ENCODE data around the gene ENDOV.
"Not testable (repeated sequence)": the region's sequence is repeated elsewhere in the genome, so short reads cannot be mapped to it uniquely, and the experiment has no call there.

Gene ENDOV

DNA sequence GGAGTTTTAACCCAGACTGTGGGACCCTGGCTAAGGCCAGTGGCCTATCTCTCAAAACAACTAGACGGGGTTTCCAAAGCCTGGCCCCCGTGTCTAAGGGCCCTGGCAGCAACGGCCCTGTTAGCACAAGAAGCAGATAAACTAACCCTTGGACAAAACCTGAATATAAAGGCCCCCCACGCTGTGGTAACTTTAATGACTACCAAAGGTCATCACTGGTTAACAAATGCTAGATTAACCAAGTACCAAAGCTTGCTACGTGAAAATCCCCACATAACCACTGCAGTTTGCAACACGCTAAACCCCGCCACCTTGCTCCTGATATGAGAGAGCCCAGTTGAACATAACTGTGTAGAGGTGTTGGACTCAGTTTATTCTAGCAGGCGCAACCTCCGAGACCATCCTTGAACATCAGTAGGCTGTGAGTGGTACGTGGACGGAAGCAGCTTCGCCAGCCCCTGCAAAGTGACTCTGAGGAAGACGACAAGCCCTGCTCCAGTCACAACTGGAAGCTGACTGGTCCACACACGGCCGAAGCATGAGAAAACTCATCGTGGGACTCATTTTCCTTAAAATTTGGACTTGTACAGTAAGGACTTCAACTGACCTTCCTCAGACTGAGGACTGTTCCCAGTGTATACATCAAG lies 4.4 kb upstream of the ENDOV start:
- not testable (repeated sequence) for H3K4me3 ChIP-seq (ENCODE audit: low read length); DNase-seq (ENCODE audit: low read depth, low spot score)

DNA sequence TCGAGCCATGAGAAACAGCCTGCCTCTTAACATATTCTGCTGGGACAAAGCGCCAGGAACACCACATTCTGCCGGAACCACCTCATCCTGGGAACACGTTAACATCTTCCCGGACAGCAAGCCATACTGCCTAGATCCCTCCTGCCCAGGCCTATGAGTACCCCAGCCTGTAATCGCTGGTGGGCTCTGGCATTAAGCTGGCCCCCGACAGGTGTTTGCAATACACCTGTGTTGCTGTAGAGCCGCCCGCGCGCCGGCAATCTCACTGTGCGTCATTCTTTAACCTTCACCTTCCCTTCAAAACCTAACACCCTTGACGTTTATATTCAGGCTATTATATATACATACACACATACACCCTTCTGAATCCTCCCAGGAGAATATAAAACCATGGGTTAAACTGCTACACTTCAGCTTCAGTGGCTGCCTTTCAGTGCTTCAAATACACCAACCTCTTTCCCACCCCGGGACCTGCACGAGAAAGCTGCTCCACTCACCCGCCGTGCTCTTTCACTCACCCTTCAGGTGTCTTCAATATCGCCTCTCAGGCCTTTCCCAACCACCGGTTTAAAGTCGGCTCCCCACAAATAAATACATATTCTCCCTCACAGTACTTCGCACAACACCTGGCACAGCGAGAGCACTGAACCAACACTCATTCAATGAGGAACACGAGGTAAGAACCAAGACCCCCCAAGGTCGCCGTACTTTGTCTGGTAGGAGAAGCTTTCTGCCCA lies 1.0 kb upstream of the ENDOV start:
- peak overlapping the region; percentile 92; the same call in 1 of the 2 replicates for H3K4me3 ChIP-seq (ENCODE audit: low read length)
- DNase-seq (ENCODE audit: low read depth, low spot score) = no peak

DNA sequence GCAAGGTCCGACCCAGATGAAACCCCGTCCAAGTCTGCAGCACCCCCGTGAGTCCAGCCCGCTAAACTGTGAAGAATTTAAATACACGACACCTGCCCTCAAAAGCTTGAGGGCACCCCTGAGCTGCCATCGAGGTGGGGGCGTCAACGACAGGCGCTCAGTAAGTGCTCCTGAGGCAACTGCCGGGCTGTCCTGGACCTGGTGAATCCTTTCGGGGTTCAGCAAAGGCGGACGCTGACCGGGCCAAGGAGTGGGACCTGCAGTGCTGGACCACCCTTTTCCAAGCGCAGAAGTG lies 512 bp upstream of the ENDOV start:
- peak overlapping the region; percentile 92 for H3K4me3 ChIP-seq (ENCODE audit: low read length)
- no peak for DNase-seq (ENCODE audit: low read depth, low spot score)

- peak overlapping the region; percentile 92 for H3K4me3 ChIP-seq (ENCODE audit: low read length)
- no peak for DNase-seq (ENCODE audit: low read depth, low spot score)
Measured at GRCh38 chr17:80415626-80416137, 715 bp downstream of the ENDOV start.

DNA sequence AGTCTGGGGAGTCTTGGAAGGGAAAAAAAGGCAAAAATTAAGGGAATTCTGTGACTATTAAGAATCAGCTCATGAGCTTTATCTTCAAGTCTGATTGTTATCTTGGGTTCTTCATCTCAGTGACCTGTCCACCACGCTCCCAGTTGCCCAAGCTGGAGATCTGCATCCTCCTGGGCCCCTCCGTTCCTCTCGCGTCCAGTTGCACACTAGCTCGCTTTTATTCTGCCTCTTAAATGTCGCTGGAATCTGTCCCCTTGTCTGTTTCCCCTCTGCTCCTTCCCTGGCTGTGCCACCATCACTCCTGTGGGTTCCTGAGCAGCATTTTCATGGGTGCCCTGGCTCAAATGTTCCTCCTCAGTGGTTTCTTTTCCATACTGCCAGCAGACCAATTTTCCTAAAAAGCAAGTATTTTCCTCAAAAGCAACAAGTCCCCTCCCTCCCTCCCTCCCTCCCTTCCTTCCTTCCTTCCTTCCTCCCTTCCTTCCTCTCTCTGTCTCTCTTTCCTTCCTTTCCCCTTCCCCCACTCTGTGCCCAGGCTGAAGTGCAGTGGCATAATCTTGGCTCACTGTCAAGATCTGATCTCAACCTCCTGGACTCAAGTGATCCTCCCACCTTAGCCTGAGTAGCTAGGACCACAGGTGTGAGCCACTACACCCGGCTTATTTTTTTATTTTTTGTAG lies 1.4 kb downstream of the ENDOV start:
- DNase-seq (ENCODE audit: low read depth, low spot score) = no peak
- H3K4me3 ChIP-seq (ENCODE audit: low read length) = no peak overlapping the region

GRCh38 chr17:80416940-80417293 lies 1.9 kb downstream of the ENDOV start:
- H3K4me3 ChIP-seq (ENCODE audit: low read length) = no peak overlapping the region
- DNase-seq (ENCODE audit: low read depth, low spot score) = no peak

DNA sequence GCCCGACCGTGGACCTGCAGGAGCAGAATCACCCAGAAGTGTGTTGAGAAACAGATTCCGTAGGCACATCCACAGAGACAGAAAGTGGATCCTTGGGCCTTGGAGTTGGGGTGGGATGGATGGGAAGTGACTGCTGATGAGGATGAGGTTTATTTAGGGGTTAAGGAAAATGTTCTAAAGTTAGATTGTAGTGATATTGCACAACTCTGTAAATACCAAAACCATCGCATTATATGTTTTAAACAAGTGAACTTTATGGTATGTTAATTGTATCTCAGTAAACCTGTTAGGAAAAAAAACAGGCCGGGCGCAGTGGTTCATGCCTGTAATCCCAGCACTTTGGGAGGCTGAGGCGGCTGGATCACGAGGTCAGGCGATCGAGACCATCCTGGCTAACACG lies 3.6 kb downstream of the ENDOV start:
- H3K4me3 ChIP-seq (ENCODE audit: low read length) = no peak overlapping the region
- no peak for DNase-seq (ENCODE audit: low read depth, low spot score)

- no peak overlapping the region for H3K4me3 ChIP-seq (ENCODE audit: low read length)
Measured at GRCh38 chr17:80419255-80419654, 4.3 kb downstream of the ENDOV start.

DNA sequence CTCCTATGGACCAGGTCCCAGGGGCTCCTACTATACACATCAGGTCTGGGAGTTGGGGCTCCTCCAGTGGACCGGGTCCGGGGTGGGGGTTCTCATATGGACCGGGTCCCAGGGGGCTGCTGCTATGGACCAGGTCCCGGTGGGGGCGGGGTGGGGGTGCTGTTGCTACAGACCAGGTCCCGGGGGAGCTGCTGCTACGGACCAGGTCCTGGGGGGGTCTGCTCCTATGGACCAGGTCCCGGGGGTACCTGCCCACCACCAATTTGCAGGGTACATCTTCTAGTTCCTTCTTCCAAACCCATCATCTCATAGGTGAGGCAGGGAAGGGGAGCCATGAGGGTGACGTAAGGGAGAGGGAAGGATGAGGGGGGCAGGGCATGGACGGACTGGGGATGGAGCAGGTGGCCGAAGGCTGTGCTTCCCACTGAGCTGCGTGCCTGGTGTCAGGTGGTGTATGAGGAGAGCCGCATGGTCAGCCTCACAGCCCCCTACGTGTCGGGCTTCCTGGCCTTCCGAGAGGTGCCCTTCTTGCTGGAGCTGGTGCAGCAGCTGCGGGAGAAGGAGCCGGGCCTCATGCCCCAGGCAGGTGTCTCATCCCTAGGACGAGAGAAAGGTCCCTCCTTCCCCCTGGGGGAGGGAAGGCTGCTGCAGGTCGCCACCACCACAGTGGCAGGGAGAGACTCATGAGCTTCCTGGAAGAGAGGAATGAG lies 6.6 kb downstream of the ENDOV start:
- no peak overlapping the region for H3K4me3 ChIP-seq (ENCODE audit: low read length)
- DNase-seq (ENCODE audit: low read depth, low spot score) = no peak

More at GRCh38 chr17:80419255-80419654, 4.3 kb downstream of the ENDOV start:
- DNase-seq (ENCODE audit: low read depth, low spot score) = no peak

DNA sequence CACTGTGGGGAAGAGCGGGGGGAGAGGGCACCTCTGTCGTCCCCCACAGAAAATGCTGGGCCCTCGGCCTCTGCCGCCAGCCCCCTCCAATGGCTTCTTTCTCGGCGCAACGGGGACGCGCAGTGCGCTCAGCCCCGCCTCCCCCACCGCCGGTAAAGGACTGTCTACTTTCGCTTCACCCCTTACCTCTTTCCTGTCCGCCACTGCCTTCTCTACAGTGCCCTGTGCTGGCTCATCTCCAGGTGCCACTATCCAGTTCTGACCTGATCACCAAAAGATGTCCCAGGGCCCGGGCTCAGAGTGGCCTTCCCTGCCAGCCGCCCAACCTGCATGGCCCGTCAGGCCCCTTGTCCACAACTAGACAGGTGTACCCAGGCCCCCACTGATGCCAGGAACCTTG lies 7.3 kb downstream of the ENDOV start:
- no peak overlapping the region for H3K4me3 ChIP-seq (ENCODE audit: low read length)
- DNase-seq (ENCODE audit: low read depth, low spot score) = no peak

GRCh38 chr17:80422981-80423380 lies 8.0 kb downstream of the ENDOV start:
- no peak for DNase-seq (ENCODE audit: low read depth, low spot score)
- no peak overlapping the region for H3K4me3 ChIP-seq (ENCODE audit: low read length)

DNA sequence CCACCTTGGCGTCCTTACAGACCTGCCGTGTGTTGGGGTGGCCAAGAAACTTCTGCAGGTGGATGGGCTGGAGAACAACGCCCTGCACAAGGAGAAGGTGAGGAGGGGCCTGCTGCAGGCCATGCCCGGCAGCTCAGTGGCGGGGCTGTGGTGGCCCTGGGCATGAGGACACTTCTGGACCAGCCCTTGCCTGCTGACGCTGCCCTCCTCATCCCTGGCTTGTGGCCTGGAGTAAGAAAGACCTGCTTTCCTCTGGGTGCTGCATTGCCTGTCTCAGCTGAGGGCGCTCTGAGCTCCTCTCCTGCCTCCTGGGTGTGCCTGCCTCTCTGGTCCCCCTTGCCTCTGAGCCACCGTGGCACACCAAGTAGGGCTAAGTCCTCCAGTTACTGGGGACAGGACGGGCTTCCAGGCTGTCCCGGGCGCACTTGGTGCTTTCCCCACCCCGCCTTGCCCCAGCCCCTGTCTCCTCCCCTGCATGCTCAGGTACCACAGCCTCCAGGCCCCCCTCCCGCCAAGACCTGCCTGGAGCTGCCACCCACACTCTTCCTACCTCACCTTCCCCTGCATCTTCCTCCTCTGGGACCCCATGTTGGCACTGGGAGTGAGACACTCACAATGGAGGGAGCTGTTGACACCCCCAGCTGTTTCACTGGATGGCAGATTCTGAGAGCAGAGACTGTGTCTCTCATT lies 8.7 kb downstream of the ENDOV start:
- H3K4me3 ChIP-seq (ENCODE audit: low read length) = no peak overlapping the region
- no peak for DNase-seq (ENCODE audit: low read depth, low spot score)

- DNase-seq (ENCODE audit: low read depth, low spot score) = no peak
- H3K4me3 ChIP-seq (ENCODE audit: low read length) = no peak overlapping the region
Measured at GRCh38 chr17:80424261-80424660, 9.3 kb downstream of the ENDOV start.

- DNase-seq (ENCODE audit: low read depth, low spot score) = peak; percentile 53
- no peak overlapping the region for H3K4me3 ChIP-seq (ENCODE audit: low read length)
Measured at GRCh38 chr17:80424878-80425765, 10.2 kb downstream of the ENDOV start.

DNA sequence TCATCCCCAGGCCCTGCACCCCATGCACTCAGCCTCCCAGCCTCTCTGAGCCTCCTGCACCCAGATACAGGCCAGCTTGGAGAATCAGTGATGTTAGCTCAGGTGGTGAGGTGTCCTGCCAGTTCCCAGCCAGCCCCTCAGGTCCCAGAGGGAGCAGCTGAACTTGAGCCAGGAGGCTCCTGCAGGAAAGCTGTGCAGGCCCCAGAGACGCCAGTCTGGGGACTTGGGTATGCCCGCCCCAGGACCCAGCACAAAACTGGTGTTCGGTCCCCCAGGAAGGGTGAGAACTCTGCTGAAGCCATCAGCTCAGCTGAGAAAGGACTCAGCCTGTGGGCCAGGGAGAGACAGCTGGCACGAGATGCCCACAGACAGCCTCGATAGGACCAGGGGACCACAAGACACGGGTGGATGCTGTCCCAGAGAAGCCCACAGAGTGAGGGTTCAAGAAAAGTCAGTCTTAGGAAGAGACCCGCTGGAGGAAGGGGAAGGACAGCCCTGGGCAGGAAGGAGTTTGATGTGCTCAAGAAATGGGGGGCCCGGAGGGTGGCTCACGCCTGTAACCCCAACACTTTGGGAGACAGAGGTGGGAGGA lies 11.0 kb downstream of the ENDOV start:
- no peak overlapping the region for H3K4me3 ChIP-seq (ENCODE audit: low read length)
- no peak for DNase-seq (ENCODE audit: low read depth, low spot score)

GRCh38 chr17:80426671-80427326 lies 11.8 kb downstream of the ENDOV start:
- peak; percentile 65 for DNase-seq (ENCODE audit: low read depth, low spot score)
- no peak overlapping the region for H3K4me3 ChIP-seq (ENCODE audit: low read length)
